Prostate gland (tissue), 2 donors: ENCODE results near the gene HDAC4. TPM values are rescaled to one million over a fixed set of nuclear protein-coding genes. Genes with fewer than 3 reads are reported as not detected.

Experiments
- DNase-seq: peaks from one replicate; pipeline ENCODE4 v3.0.0-alpha.2; 2019; ENCODE audit warnings: low spot score
- H3K27ac ChIP-seq, 2 donors: fragments of 200-600 bp; sonication (generic); 2 replicates each; pipeline ENCODE4 v1.5.1; 2017 to 2019
- H3K27me3 ChIP-seq: fragments of 200-600 bp; sonication (generic); replicated peaks from 2 replicates; pipeline ENCODE4 v1.5.1; 2019; ENCODE audit not compliant: insufficient read depth
- H3K36me3 ChIP-seq, 2 donors: fragments of 200-600 bp; sonication (generic); 1 replicate in 1 of 2; 2 replicates in 1 of 2; pipeline versions ENCODE4 v1.5.1 to v1.8.1; 2017 to 2019
- H3K4me1 ChIP-seq: fragments of 200-600 bp; sonication (generic); replicated peaks from 2 replicates; pipeline ENCODE4 v1.5.1; 2019
- H3K4me3 ChIP-seq, 2 donors: fragments of 200-600 bp; sonication (generic); 2 replicates each; pipeline ENCODE4 v1.5.1; 2017 to 2019
- H3K9me3 ChIP-seq: fragments of 200-600 bp; sonication (generic); 2 replicates; pipeline ENCODE4 v1.5.1; 2017
- POLR2A ChIP-seq: fragments of 450-650 bp; IDR thresholded peaks from one replicate; pipeline ENCODE4 v1.6.1; 2016; ENCODE audit warnings: antibody characterized with exemption, mild to moderate bottlenecking
- POLR2AphosphoS5 ChIP-seq: sonication (generic); formaldehyde crosslinking; IDR thresholded peaks from one replicate; pipeline ENCODE4 v1.6.1; 2017; ENCODE audit warnings: antibody characterized with exemption
- WGBS: methylation state at CpG from one replicate; pipeline ENCODE4 v1.1.5; 2018; 5-methylcytosine and 5-hydroxymethylcytosine counted together
- intact Hi-C: fragments of 100-400 bp; cut with DNase I; formaldehyde crosslinking; loops from one replicate; pipeline ENCODE4 v1.14.2; 2022
- total RNA-seq, 2 donors: library from RNA; depleted of rRNA; stranded (reverse); fragments of >200 nt; gene quantifications; one replicate each; pipeline ENCODE4 v1.1.0, GENCODE V29; 2016
- TF ChIP-seq, protein P1 (sequence below), 4 experiments: fragments of 200-600 bp in 2 of 4; fragments of 450-650 bp in 2 of 4; sonication (generic) in 2 of 4; IDR thresholded peaks; 1 replicate in 3 of 4; 2 replicates in 1 of 4; pipeline ENCODE4 v1.5.1; 2016 to 2019; ENCODE audit warnings: antibody characterized with exemption in 4 of 4, mild to moderate bottlenecking in 2 of 4, moderate library complexity in 2 of 4

The HDAC4 gene
- total RNA-seq, 2 donors from 2014 or later = 41.8 to 44.2 TPM

DNA sequence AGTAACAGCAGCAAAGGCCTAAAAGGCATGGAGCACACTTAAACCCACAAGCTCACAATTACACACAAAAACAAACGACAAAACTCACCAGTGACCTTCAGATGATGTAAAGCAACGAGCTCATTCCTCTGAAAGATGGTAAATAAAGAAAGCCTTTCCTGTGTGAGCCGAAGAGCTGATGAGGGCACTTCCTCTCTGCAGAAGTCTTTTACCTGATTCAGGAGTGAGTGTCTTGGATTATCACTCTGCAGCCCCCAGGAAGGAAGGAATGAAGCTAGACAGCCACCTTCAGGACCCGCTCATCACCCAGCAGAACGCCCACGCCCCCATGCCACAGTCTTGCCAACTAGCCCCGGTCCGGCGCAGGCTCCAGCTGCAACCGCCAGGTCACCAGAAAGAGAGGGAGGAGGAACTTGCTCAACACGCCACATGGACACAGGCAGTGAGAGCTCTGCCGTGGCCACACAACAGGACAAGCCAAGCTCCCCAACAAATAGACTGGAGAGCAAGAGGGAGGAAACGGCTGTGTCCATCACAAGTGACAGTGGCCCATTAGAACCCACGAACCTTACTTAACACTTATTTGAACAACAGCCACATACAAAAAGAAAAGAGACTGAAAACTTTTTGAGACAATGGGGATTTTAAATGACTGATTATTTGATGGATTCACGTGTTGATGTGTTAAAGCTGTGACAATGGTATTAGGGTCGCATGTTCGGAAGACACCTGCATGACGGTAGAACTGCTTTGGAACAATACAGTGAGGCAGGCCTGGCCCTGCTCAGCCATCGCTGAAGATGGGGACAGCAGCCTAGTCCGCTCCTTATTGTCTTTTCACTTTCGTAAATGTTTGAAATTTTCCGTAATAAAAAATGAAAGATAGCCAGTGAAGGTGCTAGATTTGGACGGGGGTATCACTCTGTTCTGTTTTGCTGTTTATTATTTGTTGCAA lies 127.3 kb downstream of the HDAC4 start:
- intact Hi-C loops = no loop called here

GRCh38 chr2:239272626-239273025 lies 128.2 kb downstream of the HDAC4 start:
- no peak for DNase-seq
- no peak overlapping the region for H3K4me3 ChIP-seq
- H3K9me3 ChIP-seq = no peaks in the 10 kb centered on the region
- TF ChIP-seq POLR2AphosphoS5 (no peak), POLR2A (no peak)
- TF ChIP-seq, protein P1, sequence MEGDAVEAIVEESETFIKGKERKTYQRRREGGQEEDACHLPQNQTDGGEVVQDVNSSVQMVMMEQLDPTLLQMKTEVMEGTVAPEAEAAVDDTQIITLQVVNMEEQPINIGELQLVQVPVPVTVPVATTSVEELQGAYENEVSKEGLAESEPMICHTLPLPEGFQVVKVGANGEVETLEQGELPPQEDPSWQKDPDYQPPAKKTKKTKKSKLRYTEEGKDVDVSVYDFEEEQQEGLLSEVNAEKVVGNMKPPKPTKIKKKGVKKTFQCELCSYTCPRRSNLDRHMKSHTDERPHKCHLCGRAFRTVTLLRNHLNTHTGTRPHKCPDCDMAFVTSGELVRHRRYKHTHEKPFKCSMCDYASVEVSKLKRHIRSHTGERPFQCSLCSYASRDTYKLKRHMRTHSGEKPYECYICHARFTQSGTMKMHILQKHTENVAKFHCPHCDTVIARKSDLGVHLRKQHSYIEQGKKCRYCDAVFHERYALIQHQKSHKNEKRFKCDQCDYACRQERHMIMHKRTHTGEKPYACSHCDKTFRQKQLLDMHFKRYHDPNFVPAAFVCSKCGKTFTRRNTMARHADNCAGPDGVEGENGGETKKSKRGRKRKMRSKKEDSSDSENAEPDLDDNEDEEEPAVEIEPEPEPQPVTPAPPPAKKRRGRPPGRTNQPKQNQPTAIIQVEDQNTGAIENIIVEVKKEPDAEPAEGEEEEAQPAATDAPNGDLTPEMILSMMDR (IDR thresholded peaks at IDR 0.05) = no peak
- no peaks in the 10 kb centered on the region for H3K36me3 ChIP-seq
- H3K4me1 ChIP-seq = peaks cover 11% of the 10 kb centered on the region
- no peaks in the 10 kb centered on the region for H3K27me3 ChIP-seq
- WGBS = 96% methylated on average over 9 of the region's 9 CpGs
- H3K27ac ChIP-seq = no peak overlapping the region
- intact Hi-C loops = no loop called here

More for the DNA sequence above, 127.3 kb downstream of the HDAC4 start:
- no peaks in the 10 kb centered on the region for H3K36me3 ChIP-seq
- H3K9me3 ChIP-seq = no peaks in the 10 kb centered on the region
- WGBS = 83% methylated on average over 23 of the region's 23 CpGs
- H3K27ac ChIP-seq = no peak overlapping the region
- DNase-seq = no peak
- H3K27me3 ChIP-seq = no peaks in the 10 kb centered on the region
- TF ChIP-seq POLR2AphosphoS5 = no peak
- TF ChIP-seq, protein P1 (IDR thresholded peaks at IDR 0.05) = no peak
- no peak overlapping the region for H3K4me3 ChIP-seq
- H3K4me1 ChIP-seq = peaks cover 1% of the 10 kb centered on the region

DNA sequence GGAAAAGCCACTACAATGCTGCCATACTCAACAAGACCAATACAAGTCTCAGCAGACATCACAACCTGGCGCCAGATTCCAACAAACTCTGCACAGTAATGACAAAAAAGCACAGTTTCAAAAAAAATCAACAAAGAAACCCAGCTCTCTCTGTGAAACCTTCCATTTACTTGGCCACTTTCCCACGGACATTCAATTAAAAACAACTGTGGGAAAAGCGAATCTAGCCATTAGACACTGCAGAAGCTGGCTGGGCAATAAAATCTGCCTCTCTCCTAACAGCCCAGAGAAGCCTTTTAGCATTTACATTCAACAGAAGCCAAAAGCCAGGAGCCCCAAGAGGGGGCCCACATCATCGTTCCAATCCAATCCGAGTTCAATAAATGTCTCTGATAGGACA lies 128.9 kb downstream of the HDAC4 start:
- Histone ChIP-seq H3K4me1 (peaks cover 18% of the 10 kb centered on the region), H3K27ac (no peak overlapping the region), H3K4me3 (no peak overlapping the region), H3K27me3 (no peaks in the 10 kb centered on the region), H3K9me3 (no peaks in the 10 kb centered on the region), H3K36me3 (no peaks in the 10 kb centered on the region)
- no peak for DNase-seq
- TF ChIP-seq, protein P1 (IDR thresholded peaks at IDR 0.05) = no peak
- TF ChIP-seq POLR2AphosphoS5 = no peak
- TF ChIP-seq POLR2A = no peak
- WGBS = 16% methylated on average over 5 of the region's 5 CpGs
- intact Hi-C loops = no loop called here

DNA sequence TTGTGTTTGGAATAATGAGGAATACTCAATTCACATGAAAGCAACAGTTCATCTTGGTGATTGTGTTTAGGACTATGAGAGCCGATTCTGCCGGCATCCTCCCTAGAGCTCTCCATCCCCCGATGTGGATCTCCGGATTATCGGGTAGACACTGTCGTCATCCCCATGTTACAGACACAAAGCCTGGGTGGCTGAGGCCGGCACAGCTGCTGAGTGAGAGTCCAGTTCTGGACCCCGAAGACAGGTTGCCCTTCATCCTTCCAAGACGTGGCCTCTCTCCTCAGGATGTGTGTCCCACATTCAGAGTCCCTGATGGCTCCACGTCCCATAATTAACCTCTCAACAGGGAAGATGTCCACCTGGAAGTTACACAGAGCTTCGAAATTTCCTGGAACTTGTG lies 129.3 kb downstream of the HDAC4 start:
- intact Hi-C loops = no loop called here
- no peak for DNase-seq
- no peaks in the 10 kb centered on the region for H3K27me3 ChIP-seq
- H3K27ac ChIP-seq = no peak overlapping the region
- no peak overlapping the region for H3K4me3 ChIP-seq
- H3K36me3 ChIP-seq = no peaks in the 10 kb centered on the region
- TF ChIP-seq POLR2A (no peak), POLR2AphosphoS5 (no peak)
- TF ChIP-seq, protein P1 (IDR thresholded peaks at IDR 0.05) = no peak
- H3K9me3 ChIP-seq = no peaks in the 10 kb centered on the region
- 76% methylated on average over 11 of the region's 11 CpGs for WGBS
- peaks cover 21% of the 10 kb centered on the region for H3K4me1 ChIP-seq

DNA sequence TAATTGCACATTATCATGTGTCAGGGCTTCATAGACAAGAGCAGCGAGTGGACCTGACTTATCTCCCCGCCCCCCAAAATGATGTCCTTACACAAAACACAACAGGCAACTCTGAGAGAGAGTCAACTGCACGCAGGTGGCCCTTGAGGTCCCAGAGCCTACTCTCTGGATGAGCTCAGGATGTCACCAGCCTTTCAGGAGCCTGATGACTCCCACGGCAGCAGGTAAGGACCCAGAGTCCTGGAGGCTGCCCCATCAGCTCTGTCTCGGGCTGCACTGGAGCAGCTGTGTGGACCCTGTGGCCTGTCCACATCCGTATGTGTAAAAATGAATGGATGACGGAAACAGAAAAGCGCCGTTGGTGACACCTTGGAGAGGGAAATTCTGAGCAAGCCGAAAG lies 130.9 kb downstream of the HDAC4 start:
- intact Hi-C loops = no loop called here
- 93% methylated on average over 10 of the region's 10 CpGs for WGBS
- TF ChIP-seq, protein P1 (IDR thresholded peaks at IDR 0.05) = no peak
- no peak for TF ChIP-seq POLR2AphosphoS5
- TF ChIP-seq POLR2A = no peak
- Histone ChIP-seq H3K4me3 (no peak overlapping the region), H3K36me3 (no peaks in the 10 kb centered on the region), H3K4me1 (peaks cover 27% of the 10 kb centered on the region), H3K27ac (no peak overlapping the region), H3K27me3 (no peaks in the 10 kb centered on the region), H3K9me3 (no peaks in the 10 kb centered on the region)
- no peak for DNase-seq
